ENCODE measurements around the gene GRK3.

DNA sequence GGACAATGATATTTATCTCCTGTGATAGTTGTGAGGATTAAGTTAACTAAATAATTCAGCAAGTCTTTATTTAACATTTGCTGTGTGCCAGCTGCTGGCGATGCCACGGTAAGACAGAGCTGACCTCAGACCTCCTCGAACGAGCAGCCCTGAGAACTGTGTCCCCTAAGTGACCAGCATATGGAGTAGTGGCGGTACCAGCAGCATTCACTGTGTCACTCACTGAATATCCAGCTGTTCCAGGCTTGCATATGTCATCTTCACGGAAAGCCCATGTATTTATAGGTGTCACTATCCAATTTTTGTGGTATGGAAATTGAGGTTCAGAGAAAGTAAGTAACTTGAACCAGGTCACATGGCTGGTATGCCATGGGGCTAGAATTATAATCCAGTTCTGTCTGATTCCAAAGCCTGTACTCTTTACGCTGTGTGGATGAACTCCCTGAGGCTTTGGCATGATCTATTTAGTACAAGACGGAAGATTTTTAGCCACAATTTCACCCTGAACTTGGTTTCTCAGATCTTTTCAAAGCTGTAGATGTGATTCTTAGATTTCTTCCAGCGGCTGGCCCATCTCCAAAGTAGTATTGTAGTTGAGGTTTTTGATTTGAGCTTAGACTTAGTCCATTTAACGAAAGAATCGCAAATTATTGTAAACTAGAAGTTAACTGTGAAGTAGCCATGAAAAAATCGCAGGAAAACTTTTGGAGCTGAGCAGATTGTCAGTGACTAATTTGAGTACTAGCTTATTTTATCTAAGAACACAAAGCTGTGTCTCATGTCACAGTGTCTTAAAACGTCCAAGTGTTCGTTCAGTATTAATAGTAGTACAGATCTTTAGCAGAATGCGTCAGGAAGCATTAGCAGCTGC lies 128.2 kb downstream of the GRK3 start:
- TF ChIP-seq, protein P1, sequence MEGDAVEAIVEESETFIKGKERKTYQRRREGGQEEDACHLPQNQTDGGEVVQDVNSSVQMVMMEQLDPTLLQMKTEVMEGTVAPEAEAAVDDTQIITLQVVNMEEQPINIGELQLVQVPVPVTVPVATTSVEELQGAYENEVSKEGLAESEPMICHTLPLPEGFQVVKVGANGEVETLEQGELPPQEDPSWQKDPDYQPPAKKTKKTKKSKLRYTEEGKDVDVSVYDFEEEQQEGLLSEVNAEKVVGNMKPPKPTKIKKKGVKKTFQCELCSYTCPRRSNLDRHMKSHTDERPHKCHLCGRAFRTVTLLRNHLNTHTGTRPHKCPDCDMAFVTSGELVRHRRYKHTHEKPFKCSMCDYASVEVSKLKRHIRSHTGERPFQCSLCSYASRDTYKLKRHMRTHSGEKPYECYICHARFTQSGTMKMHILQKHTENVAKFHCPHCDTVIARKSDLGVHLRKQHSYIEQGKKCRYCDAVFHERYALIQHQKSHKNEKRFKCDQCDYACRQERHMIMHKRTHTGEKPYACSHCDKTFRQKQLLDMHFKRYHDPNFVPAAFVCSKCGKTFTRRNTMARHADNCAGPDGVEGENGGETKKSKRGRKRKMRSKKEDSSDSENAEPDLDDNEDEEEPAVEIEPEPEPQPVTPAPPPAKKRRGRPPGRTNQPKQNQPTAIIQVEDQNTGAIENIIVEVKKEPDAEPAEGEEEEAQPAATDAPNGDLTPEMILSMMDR (IDR thresholded peaks at IDR 0.05; ENCODE audit: insufficient read depth, low read length): no peak
- TF ChIP-seq, protein P2, sequence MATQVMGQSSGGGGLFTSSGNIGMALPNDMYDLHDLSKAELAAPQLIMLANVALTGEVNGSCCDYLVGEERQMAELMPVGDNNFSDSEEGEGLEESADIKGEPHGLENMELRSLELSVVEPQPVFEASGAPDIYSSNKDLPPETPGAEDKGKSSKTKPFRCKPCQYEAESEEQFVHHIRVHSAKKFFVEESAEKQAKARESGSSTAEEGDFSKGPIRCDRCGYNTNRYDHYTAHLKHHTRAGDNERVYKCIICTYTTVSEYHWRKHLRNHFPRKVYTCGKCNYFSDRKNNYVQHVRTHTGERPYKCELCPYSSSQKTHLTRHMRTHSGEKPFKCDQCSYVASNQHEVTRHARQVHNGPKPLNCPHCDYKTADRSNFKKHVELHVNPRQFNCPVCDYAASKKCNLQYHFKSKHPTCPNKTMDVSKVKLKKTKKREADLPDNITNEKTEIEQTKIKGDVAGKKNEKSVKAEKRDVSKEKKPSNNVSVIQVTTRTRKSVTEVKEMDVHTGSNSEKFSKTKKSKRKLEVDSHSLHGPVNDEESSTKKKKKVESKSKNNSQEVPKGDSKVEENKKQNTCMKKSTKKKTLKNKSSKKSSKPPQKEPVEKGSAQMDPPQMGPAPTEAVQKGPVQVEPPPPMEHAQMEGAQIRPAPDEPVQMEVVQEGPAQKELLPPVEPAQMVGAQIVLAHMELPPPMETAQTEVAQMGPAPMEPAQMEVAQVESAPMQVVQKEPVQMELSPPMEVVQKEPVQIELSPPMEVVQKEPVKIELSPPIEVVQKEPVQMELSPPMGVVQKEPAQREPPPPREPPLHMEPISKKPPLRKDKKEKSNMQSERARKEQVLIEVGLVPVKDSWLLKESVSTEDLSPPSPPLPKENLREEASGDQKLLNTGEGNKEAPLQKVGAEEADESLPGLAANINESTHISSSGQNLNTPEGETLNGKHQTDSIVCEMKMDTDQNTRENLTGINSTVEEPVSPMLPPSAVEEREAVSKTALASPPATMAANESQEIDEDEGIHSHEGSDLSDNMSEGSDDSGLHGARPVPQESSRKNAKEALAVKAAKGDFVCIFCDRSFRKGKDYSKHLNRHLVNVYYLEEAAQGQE (IDR thresholded peaks at IDR 0.05; ENCODE audit: insufficient replicate concordance, low read depth): no peak
- no peak for TF ChIP-seq POLR2AphosphoS5 (IDR thresholded peaks at IDR 0.05; ENCODE audit: low read depth)
